HUDEP-2 (cell line): ENCODE data around the gene CDKL4.
"Not testable (repeated sequence)": the region's sequence is repeated elsewhere in the genome, so short reads cannot be mapped to it uniquely, and the experiment has no call there.

ENCODE experiments used
- DNase-seq, 76 experiments: peaks; one replicate each; lab custom pipeline; 2025; ENCODE audit not compliant: unreplicated experiment in 76 of 76; lab: John Stamatoyannopoulos, UW

The CDKL4 gene

DNA sequence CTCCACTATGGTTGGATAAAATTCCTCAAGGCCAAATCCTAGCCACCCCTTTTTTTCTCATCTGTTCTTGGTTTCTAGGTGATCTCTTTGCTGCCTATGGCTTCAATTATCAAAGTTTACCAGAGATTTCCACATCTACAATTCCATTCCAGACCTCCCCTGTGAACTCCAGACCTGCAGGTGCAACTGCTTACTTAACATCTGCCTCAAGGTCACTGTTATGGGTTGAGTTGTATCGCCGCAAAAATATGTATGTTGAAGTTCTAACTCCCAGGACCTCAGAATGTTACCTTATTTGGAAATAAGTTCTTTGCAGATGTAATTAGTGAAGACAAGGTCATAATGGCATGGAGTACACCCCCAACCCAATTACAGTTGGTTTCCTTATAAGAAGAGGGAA is 62.5 kb downstream of the CDKL4 start:
- no peak for DNase-seq

GRCh38 chr2:39179974-39180960 is 63.5 kb downstream of the CDKL4 start:
- no peak for DNase-seq

DNA sequence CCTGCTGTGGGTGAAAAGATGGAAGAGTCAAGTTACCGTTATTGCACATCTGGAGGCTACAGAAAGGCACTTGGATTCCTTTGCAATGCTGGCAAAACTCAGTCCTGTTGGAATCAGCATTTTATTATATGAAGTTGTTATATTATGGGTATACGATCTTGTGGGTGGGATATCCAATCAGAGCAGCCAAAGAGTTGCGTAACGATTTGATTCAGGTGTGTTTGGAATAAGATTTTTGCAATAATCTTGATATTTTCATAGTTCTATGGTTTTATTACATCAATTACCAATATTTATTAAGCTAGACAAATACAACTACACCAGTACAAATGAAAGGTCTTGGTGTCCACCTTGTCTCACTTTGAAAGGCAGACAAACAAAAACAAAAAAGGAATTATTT is 65.0 kb downstream of the CDKL4 start:
- DNase-seq, result no peak

- DNase-seq, result no peak
These were observed 66.8 kb downstream of the CDKL4 start for GRCh38 chr2:39176997-39177396.

GRCh38 chr2:39175026-39175812 is 68.6 kb downstream of the CDKL4 start:
- no peak for DNase-seq

GRCh38 chr2:39174022-39174421 is 69.7 kb downstream of the CDKL4 start:
- no peak for DNase-seq

GRCh38 chr2:39172047-39172706 is 71.6 kb downstream of the CDKL4 start:
- not testable (repeated sequence) for DNase-seq

GRCh38 chr2:39171621-39172020 is 72.1 kb downstream of the CDKL4 start:
- DNase-seq, result no peak

- DNase-seq, result no peak
These were observed 79.7 kb downstream of the CDKL4 start for GRCh38 chr2:39164089-39164488.

DNA sequence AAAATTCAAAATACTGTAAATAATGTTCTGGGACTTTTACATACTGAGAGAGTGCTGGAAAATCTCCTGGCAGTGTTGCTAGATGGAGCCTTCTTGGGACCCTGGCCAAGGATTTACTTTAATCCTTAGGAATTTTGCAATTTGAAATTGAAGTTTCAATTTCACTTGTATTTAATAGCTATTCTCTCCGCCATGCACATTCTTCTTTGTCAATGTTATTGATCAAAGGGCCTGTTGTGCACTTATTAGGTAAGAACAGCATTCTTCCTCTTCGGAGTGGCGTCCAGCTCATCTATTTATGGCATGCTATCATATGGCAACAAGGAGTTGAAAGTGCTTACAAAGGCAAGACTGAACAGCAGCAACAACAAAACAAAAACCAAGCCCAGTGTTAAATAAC is 82.8 kb downstream of the CDKL4 start:
- no peak for DNase-seq

DNA sequence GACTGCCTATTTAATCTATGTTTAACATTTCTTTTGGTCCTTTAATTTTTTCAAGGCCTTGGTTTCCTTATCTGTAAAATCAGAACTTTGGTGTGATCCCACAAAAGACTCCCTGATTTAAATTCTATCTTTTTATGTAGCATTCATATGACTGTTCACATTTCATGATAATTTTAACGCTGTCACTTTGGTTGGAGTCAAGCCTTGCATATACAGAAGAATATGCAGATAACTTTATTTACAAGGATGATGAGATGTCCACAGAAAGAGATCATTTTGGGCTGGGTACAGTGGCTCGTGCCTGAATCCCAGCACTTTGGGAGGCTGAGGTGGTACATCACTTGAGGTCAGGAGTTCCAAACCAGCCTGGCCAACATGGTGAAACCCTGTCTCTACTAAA is 84.5 kb downstream of the CDKL4 start:
- DNase-seq, result no peak

- DNase-seq, result no peak
These were observed 85.4 kb downstream of the CDKL4 start for GRCh38 chr2:39158351-39158750.

- DNase-seq, result no peak
These were observed 86.9 kb downstream of the CDKL4 start for GRCh38 chr2:39156846-39157245.

GRCh38 chr2:39156107-39156506 is 87.7 kb downstream of the CDKL4 start:
- DNase-seq, result no peak

- DNase-seq, result not testable (repeated sequence)
These were observed 88.2 kb downstream of the CDKL4 start for GRCh38 chr2:39155573-39155972.

DNA sequence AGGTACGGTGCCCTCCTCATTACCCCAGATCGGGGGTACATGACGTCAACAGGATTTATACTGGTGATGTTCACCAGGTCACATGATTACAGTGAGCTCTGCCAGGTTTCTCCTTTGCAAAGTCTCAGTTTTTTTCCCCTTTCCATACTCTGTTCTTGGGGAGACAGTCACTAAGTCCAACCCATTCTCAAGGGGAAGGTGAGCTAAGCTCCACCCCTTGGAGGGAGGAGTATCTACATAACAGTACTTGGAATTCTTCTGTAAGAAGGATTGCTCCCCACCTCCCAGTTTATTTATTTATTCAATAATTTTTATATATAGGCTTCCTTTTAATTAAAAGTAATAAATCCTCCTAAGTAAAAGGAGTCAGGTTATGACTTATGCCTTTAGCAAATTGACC is 88.8 kb downstream of the CDKL4 start:
- no peak for DNase-seq

- no peak for DNase-seq
These were observed 90.5 kb downstream of the CDKL4 start for GRCh38 chr2:39153312-39153711.

DNA sequence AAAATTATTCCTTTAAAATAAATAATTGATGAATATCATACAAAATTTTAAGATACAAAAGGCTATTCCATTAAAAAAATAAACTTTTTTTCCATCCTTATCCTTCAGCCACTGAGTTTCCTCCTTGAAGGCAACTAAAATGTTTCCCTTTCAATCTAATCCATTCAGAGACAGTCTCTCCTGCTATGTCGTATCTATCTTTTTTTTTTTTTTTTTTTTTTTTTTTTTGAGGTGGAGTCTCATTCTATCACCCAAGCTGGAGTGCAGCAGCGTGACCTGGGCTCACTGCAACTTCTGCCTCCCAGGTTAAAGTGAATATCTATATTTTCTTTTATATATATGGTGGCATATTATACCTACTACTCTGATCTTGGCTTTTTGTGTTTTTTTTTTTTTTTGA is 91.3 kb downstream of the CDKL4 start:
- no peak for DNase-seq

- no peak for DNase-seq
These were observed 92.8 kb downstream of the CDKL4 start for GRCh38 chr2:39150890-39151497.

GRCh38 chr2:39150102-39150562 is 93.6 kb downstream of the CDKL4 start:
- DNase-seq, result peak in 8 of 76 experiments; percentile 3 to 36 (median 26)

DNA sequence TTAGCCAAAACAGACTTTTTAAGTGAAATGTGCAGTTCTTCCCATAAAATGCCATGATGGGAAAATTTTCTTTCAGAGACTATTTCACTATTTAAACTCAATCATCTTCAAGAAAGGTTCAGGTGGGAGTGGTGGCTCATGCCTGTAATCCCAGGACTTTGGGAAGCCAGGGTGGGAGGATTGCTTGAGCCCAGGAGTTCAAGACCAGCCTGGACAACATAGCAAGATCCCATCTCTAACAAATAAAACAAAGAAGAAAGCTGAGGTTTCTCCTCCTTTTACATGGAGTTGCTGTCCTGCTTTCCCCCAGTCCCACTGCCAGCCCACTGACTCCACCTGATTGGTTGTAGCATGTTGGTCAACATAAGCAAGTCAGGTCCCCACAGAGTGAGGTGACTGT is 97.1 kb downstream of the CDKL4 start:
- DNase-seq, result no peak
